ENCODE data around the gene VWA2. TPM values are rescaled to one million over a fixed set of nuclear protein-coding genes. Genes with fewer than 3 reads are reported as not detected.

The VWA2 gene
- polyA plus RNA-seq, 3 donors = not detected

- no peak overlapping the region for H2AFZ ChIP-seq (ENCODE audit: insufficient read depth, low read depth, low read length, poor library complexity, severe bottlenecking)
- no peaks in the 10 kb centered on the region for H4K20me1 ChIP-seq (ENCODE audit: insufficient read depth, low read length)
- no peak overlapping the region for H3K4me3 ChIP-seq (replicated peaks in 1 of 3; ENCODE audit: low read depth in 2 of 3, low read length in 3 of 3)
- no peak overlapping the region for H3K9ac ChIP-seq (ENCODE audit: insufficient read depth, low read length, poor library complexity, severe bottlenecking)
- no peaks in the 10 kb centered on the region for H3K36me3 Mint-ChIP-seq
- H3K27ac Mint-ChIP-seq = no peak overlapping the region
- no peak overlapping the region for H3K4me2 ChIP-seq (replicated peaks; ENCODE audit: extremely low read depth, low read length, poor library complexity, severe bottlenecking)
- DNase-seq = no peak
- H3K27ac ChIP-seq (ENCODE audit: low read depth in 1 of 2, low read length in 2 of 2) = no peak overlapping the region
- H3K27me3 Mint-ChIP-seq (ENCODE audit: low read depth in 3 of 3) = peaks cover 1 to 8% (median 5%) of the 10 kb centered on the region in 3 donors
- no peaks in the 10 kb centered on the region for H3K79me2 ChIP-seq (ENCODE audit: insufficient read depth, low read length)
- no peak for TF ChIP-seq CTCF (IDR thresholded peaks at IDR 0.05)
- intact Hi-C loops (cut with micrococcal nuclease) = no loop called here
- peaks cover 0 to 2% (median 0%) of the 10 kb centered on the region in 7 donors for H3K9me3 Mint-ChIP-seq
- no peaks in the 10 kb centered on the region for H3K9me3 ChIP-seq (replicated peaks in 1 of 2; ENCODE audit: control insufficient read depth in 1 of 2, insufficient read depth in 1 of 2, low read length in 2 of 2)
- no peaks in the 10 kb centered on the region for H3K4me1 Mint-ChIP-seq
- no peak overlapping the region for H3K4me3 Mint-ChIP-seq
- H3K36me3 ChIP-seq (replicated peaks in 1 of 2; ENCODE audit: control insufficient read depth in 1 of 2, insufficient read depth in 2 of 2, low read length in 2 of 2) = no peaks in the 10 kb centered on the region
- H3K27me3 ChIP-seq (ENCODE audit: control insufficient read depth in 2 of 2, insufficient read depth in 2 of 2, low read length in 2 of 2) = no peaks in the 10 kb centered on the region
- no peaks in the 10 kb centered on the region for H3K4me1 ChIP-seq (ENCODE audit: control insufficient read depth in 1 of 2, insufficient read depth in 2 of 2, low read length in 2 of 2)
- WGBS (ENCODE audit: insufficient coverage) = 97% methylated on average over 10 of the region's 10 CpGs
Measured at GRCh38 chr10:114259824-114260223, 20.8 kb downstream of the VWA2 start.

GRCh38 chr10:114260366-114260765, 21.3 kb downstream of the VWA2 start:
- Mint-ChIP-seq H3K27me3 (ENCODE audit: low read depth in 3 of 3) (peaks cover 1 to 5% (median 5%) of the 10 kb centered on the region in 3 donors), H3K9me3 (peaks cover 0 to 2% (median 0%) of the 10 kb centered on the region in 7 donors), H3K4me3 (no peak overlapping the region), H3K36me3 (no peaks in the 10 kb centered on the region), H3K27ac (no peak overlapping the region), H3K4me1 (no peaks in the 10 kb centered on the region)
- Histone ChIP-seq H3K4me3 (replicated peaks in 1 of 3; ENCODE audit: low read depth in 2 of 3, low read length in 3 of 3) (no peak overlapping the region), H3K4me2 (replicated peaks; ENCODE audit: extremely low read depth, low read length, poor library complexity, severe bottlenecking) (no peak overlapping the region), H3K4me1 (ENCODE audit: control insufficient read depth in 1 of 2, insufficient read depth in 2 of 2, low read length in 2 of 2) (no peaks in the 10 kb centered on the region), H3K36me3 (replicated peaks in 1 of 2; ENCODE audit: control insufficient read depth in 1 of 2, insufficient read depth in 2 of 2, low read length in 2 of 2) (no peaks in the 10 kb centered on the region), H3K9me3 (replicated peaks in 1 of 2; ENCODE audit: control insufficient read depth in 1 of 2, insufficient read depth in 1 of 2, low read length in 2 of 2) (no peaks in the 10 kb centered on the region), H3K9ac (ENCODE audit: insufficient read depth, low read length, poor library complexity, severe bottlenecking) (no peak overlapping the region), H2AFZ (ENCODE audit: insufficient read depth, low read depth, low read length, poor library complexity, severe bottlenecking) (no peak overlapping the region), H3K79me2 (ENCODE audit: insufficient read depth, low read length) (no peaks in the 10 kb centered on the region), H3K27ac (ENCODE audit: low read depth in 1 of 2, low read length in 2 of 2) (no peak overlapping the region), H4K20me1 (ENCODE audit: insufficient read depth, low read length) (no peaks in the 10 kb centered on the region), H3K27me3 (ENCODE audit: control insufficient read depth in 2 of 2, insufficient read depth in 2 of 2, low read length in 2 of 2) (no peaks in the 10 kb centered on the region)
- no peak for DNase-seq
- WGBS (ENCODE audit: insufficient coverage) = 100% methylated on average over 4 of the region's 5 CpGs
- TF ChIP-seq CTCF (IDR thresholded peaks at IDR 0.05) = no peak
- intact Hi-C loops (cut with micrococcal nuclease) = no loop called here

Data from CD14-positive monocyte (primary cell).